Measurements from ENCODE around the gene CSRP1.
"Not testable (repeated sequence)": the region's sequence is repeated elsewhere in the genome, so short reads cannot be mapped to it uniquely, and the experiment has no call there.

Gene CSRP1

GRCh38 chr1:201473296-201473695 is 33.6 kb downstream of the CSRP1 start:
- Histone ChIP-seq H3K4me3 (ENCODE audit: low read length in 2 of 2) (no peak overlapping the region), H3K36me3 (ENCODE audit: control insufficient read depth in 2 of 2, insufficient read depth in 2 of 2, low read length in 2 of 2) (no peaks in the 10 kb centered on the region), H3K27me3 (ENCODE audit: control insufficient read depth in 1 of 2, insufficient read depth in 2 of 2, low read length in 2 of 2) (no peaks in the 10 kb centered on the region), H3K9me3 (ENCODE audit: control insufficient read depth in 2 of 2, low read length in 2 of 2) (no peaks in the 10 kb centered on the region), H3K27ac (ENCODE audit: low read length) (no peak overlapping the region), H3K4me1 (ENCODE audit: control insufficient read depth, insufficient read depth, low read length) (peaks cover 20% of the 10 kb centered on the region), H3K9ac (ENCODE audit: low read length in 2 of 2) (no peak overlapping the region)

GRCh38 chr1:201472321-201472720 is 34.6 kb downstream of the CSRP1 start:
- H3K4me1 ChIP-seq (ENCODE audit: control insufficient read depth, insufficient read depth, low read length) = peaks cover 25% of the 10 kb centered on the region
- H3K9ac ChIP-seq (ENCODE audit: low read length in 2 of 2); H3K4me3 ChIP-seq (ENCODE audit: low read length in 2 of 2); H3K27ac ChIP-seq (ENCODE audit: low read length); H3K9me3 ChIP-seq (ENCODE audit: control insufficient read depth in 2 of 2, low read length in 2 of 2); H3K27me3 ChIP-seq (ENCODE audit: control insufficient read depth in 1 of 2, insufficient read depth in 2 of 2, low read length in 2 of 2); H3K36me3 ChIP-seq (ENCODE audit: control insufficient read depth in 2 of 2, insufficient read depth in 2 of 2, low read length in 2 of 2): not testable (repeated sequence)

- no peak overlapping the region for H3K9ac ChIP-seq (ENCODE audit: low read length in 2 of 2)
- H3K36me3 ChIP-seq (ENCODE audit: control insufficient read depth in 2 of 2, insufficient read depth in 2 of 2, low read length in 2 of 2) = no peaks in the 10 kb centered on the region
- H3K4me1 ChIP-seq (ENCODE audit: control insufficient read depth, insufficient read depth, low read length) = peaks cover 30% of the 10 kb centered on the region
- no peak overlapping the region for H3K27ac ChIP-seq (ENCODE audit: low read length)
- H3K27me3 ChIP-seq (ENCODE audit: control insufficient read depth in 1 of 2, insufficient read depth in 2 of 2, low read length in 2 of 2) = no peaks in the 10 kb centered on the region
- H3K4me3 ChIP-seq (ENCODE audit: low read length in 2 of 2) = no peak overlapping the region
- H3K9me3 ChIP-seq (ENCODE audit: control insufficient read depth in 2 of 2, low read length in 2 of 2) = no peaks in the 10 kb centered on the region
These were observed 35.2 kb downstream of the CSRP1 start for GRCh38 chr1:201471772-201472171.

GRCh38 chr1:201470581-201470980 is 36.3 kb downstream of the CSRP1 start:
- Histone ChIP-seq H3K9ac (ENCODE audit: low read length in 2 of 2) (no peak overlapping the region), H3K4me3 (ENCODE audit: low read length in 2 of 2) (no peak overlapping the region), H3K9me3 (ENCODE audit: control insufficient read depth in 2 of 2, low read length in 2 of 2) (no peaks in the 10 kb centered on the region), H3K4me1 (ENCODE audit: control insufficient read depth, insufficient read depth, low read length) (peaks cover 40% of the 10 kb centered on the region), H3K36me3 (ENCODE audit: control insufficient read depth in 2 of 2, insufficient read depth in 2 of 2, low read length in 2 of 2) (peaks cover 4 to 5% of the 10 kb centered on the region in 2 donors), H3K27ac (ENCODE audit: low read length) (peak overlapping the region; percentile 95), H3K27me3 (ENCODE audit: control insufficient read depth in 1 of 2, insufficient read depth in 2 of 2, low read length in 2 of 2) (no peaks in the 10 kb centered on the region)

- H3K4me3 ChIP-seq (ENCODE audit: low read length in 2 of 2) = peak overlapping the region; percentile 68 to 96
- H3K4me1 ChIP-seq (ENCODE audit: control insufficient read depth, insufficient read depth, low read length) = peaks cover 38% of the 10 kb centered on the region
- no peaks in the 10 kb centered on the region for H3K9me3 ChIP-seq (ENCODE audit: control insufficient read depth in 2 of 2, low read length in 2 of 2)
- no peaks in the 10 kb centered on the region for H3K27me3 ChIP-seq (ENCODE audit: control insufficient read depth in 1 of 2, insufficient read depth in 2 of 2, low read length in 2 of 2)
- H3K36me3 ChIP-seq (ENCODE audit: control insufficient read depth in 2 of 2, insufficient read depth in 2 of 2, low read length in 2 of 2) = peaks cover 13 to 14% of the 10 kb centered on the region in 2 donors
- H3K27ac ChIP-seq (ENCODE audit: low read length) = peak overlapping the region; percentile 95
- H3K9ac ChIP-seq (ENCODE audit: low read length in 2 of 2) = peak overlapping the region; percentile 69 to 95
These were observed 37.3 kb downstream of the CSRP1 start for GRCh38 chr1:201469645-201470074.

- Histone ChIP-seq H3K36me3 (ENCODE audit: control insufficient read depth in 2 of 2, insufficient read depth in 2 of 2, low read length in 2 of 2) (peaks cover 17 to 19% of the 10 kb centered on the region in 2 donors), H3K4me1 (ENCODE audit: control insufficient read depth, insufficient read depth, low read length) (peaks cover 40% of the 10 kb centered on the region), H3K4me3 (ENCODE audit: low read length in 2 of 2) (peak within 1 kb of the TSS; percentile 92 to 96), H3K27me3 (ENCODE audit: control insufficient read depth in 1 of 2, insufficient read depth in 2 of 2, low read length in 2 of 2) (no peaks in the 10 kb centered on the region), H3K9me3 (ENCODE audit: control insufficient read depth in 2 of 2, low read length in 2 of 2) (no peaks in the 10 kb centered on the region), H3K9ac (ENCODE audit: low read length in 2 of 2) (peak within 1 kb of the TSS; percentile 95), H3K27ac (ENCODE audit: low read length) (peak within 1 kb of the TSS; percentile 95)
These were observed 37.9 kb downstream of the CSRP1 start, which contains the start of gene PHLDA3 for GRCh38 chr1:201468844-201469644. PHLDA3 (minus strand) TSS chr1:201469188; CDS start chr1:201468786, 402 bp downstream.

- peak overlapping the region; percentile 92 to 96 for H3K4me3 ChIP-seq (ENCODE audit: low read length in 2 of 2)
- peaks cover 17 to 20% of the 10 kb centered on the region in 2 donors for H3K36me3 ChIP-seq (ENCODE audit: control insufficient read depth in 2 of 2, insufficient read depth in 2 of 2, low read length in 2 of 2)
- H3K9ac ChIP-seq (ENCODE audit: low read length in 2 of 2) = peak overlapping the region; percentile 95
- no peaks in the 10 kb centered on the region for H3K9me3 ChIP-seq (ENCODE audit: control insufficient read depth in 2 of 2, low read length in 2 of 2)
- peak overlapping the region; percentile 95 for H3K27ac ChIP-seq (ENCODE audit: low read length)
- peaks cover 40% of the 10 kb centered on the region for H3K4me1 ChIP-seq (ENCODE audit: control insufficient read depth, insufficient read depth, low read length)
- H3K27me3 ChIP-seq (ENCODE audit: control insufficient read depth in 1 of 2, insufficient read depth in 2 of 2, low read length in 2 of 2) = no peaks in the 10 kb centered on the region
These were observed 38.5 kb downstream of the CSRP1 start for GRCh38 chr1:201468501-201468843.

GRCh38 chr1:201466492-201466891 is 40.4 kb downstream of the CSRP1 start:
- H3K9me3 ChIP-seq (ENCODE audit: control insufficient read depth in 2 of 2, low read length in 2 of 2) = no peaks in the 10 kb centered on the region
- peak overlapping the region; percentile 92 to 96 for H3K4me3 ChIP-seq (ENCODE audit: low read length in 2 of 2)
- peaks cover 52% of the 10 kb centered on the region for H3K4me1 ChIP-seq (ENCODE audit: control insufficient read depth, insufficient read depth, low read length)
- H3K9ac ChIP-seq (ENCODE audit: low read length in 2 of 2) = peak overlapping the region; percentile 73 to 95
- no peaks in the 10 kb centered on the region for H3K27me3 ChIP-seq (ENCODE audit: control insufficient read depth in 1 of 2, insufficient read depth in 2 of 2, low read length in 2 of 2)
- H3K36me3 ChIP-seq (ENCODE audit: control insufficient read depth in 2 of 2, insufficient read depth in 2 of 2, low read length in 2 of 2) = peaks cover 17 to 20% of the 10 kb centered on the region in 2 donors
- peak overlapping the region; percentile 64 for H3K27ac ChIP-seq (ENCODE audit: low read length)

- Histone ChIP-seq H3K36me3 (ENCODE audit: control insufficient read depth in 2 of 2, insufficient read depth in 2 of 2, low read length in 2 of 2) (peaks cover 17 to 20% of the 10 kb centered on the region in 2 donors), H3K9ac (ENCODE audit: low read length in 2 of 2) (peak overlapping the region in 1 of 2 donors; percentile 73), H3K9me3 (ENCODE audit: control insufficient read depth in 2 of 2, low read length in 2 of 2) (no peaks in the 10 kb centered on the region), H3K4me3 (ENCODE audit: low read length in 2 of 2) (peak overlapping the region; percentile 92 to 96), H3K27ac (ENCODE audit: low read length) (peak overlapping the region; percentile 64), H3K27me3 (ENCODE audit: control insufficient read depth in 1 of 2, insufficient read depth in 2 of 2, low read length in 2 of 2) (no peaks in the 10 kb centered on the region), H3K4me1 (ENCODE audit: control insufficient read depth, insufficient read depth, low read length) (peaks cover 59% of the 10 kb centered on the region)
These were observed 41.1 kb downstream of the CSRP1 start for GRCh38 chr1:201465698-201466290.

- H3K27me3 ChIP-seq (ENCODE audit: control insufficient read depth in 1 of 2, insufficient read depth in 2 of 2, low read length in 2 of 2) = no peaks in the 10 kb centered on the region
- H3K4me3 ChIP-seq (ENCODE audit: low read length in 2 of 2) = no peak overlapping the region
- H3K9ac ChIP-seq (ENCODE audit: low read length in 2 of 2) = no peak overlapping the region
- H3K36me3 ChIP-seq (ENCODE audit: control insufficient read depth in 2 of 2, insufficient read depth in 2 of 2, low read length in 2 of 2) = peaks cover 17 to 20% of the 10 kb centered on the region in 2 donors
- H3K4me1 ChIP-seq (ENCODE audit: control insufficient read depth, insufficient read depth, low read length) = peaks cover 48% of the 10 kb centered on the region
- H3K9me3 ChIP-seq (ENCODE audit: control insufficient read depth in 2 of 2, low read length in 2 of 2) = no peaks in the 10 kb centered on the region
- H3K27ac ChIP-seq (ENCODE audit: low read length) = peak overlapping the region; percentile 67
These were observed 43.8 kb downstream of the CSRP1 start for GRCh38 chr1:201463071-201463552.

All from stomach smooth muscle (tissue), 2 donors.